Measurements from ENCODE around the gene CDX1.

The CDX1 gene

DNA sequence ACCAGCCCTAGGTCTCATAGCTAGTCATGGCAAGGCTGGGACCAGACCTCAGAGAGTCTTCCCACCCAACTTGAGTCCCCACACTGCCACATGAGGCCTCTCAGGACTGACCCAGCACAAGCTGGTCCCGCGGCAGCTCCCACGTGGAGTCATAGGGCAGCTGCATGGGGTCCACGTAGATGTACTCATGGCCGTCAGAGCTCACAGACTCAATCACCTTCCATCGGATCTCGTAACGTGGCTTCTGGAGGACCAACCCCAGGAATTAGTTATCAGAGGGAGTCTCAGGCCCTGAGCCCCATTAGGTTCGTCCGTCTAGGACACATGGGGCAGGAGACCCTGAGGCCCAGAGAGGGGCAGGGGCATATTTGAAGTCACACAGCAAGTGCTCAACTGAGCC lies 41.2 kb upstream of the CDX1 start:
- H3K36me3 ChIP-seq (ENCODE audit: control insufficient read depth in 4 of 4, insufficient read depth in 4 of 4, low read length in 3 of 4), result no peaks in the 10 kb centered on the region
- ChIA-PET CTCF (interaction anchor here (0.6 to 8.9 kb wide), 8 partner anchors 10 to 120 kb away, joined by 3 to 104 read pairs (median 4); no protein-coding TSS in a partner anchor), POLR2A (no interaction called here)
- H3K27me3 ChIP-seq (replicated peaks in 2 of 5; ENCODE audit: control insufficient read depth in 4 of 5, insufficient read depth in 5 of 5, low read length in 4 of 5), result no peaks in the 10 kb centered on the region
- no peak overlapping the region for H3K4me3 ChIP-seq (ENCODE audit: control insufficient read depth in 1 of 7, extremely low read depth in 1 of 7, insufficient read depth in 4 of 7, low read depth in 2 of 7, low read length in 6 of 7)
- 96% methylated on average over 10 of the region's 10 CpGs for WGBS (ENCODE audit: insufficient coverage)
- DNase-seq, result no peak
- no peak overlapping the region for H3K27ac ChIP-seq (ENCODE audit: insufficient read depth in 1 of 2, low read depth in 1 of 2, low read length in 2 of 2, poor library complexity in 1 of 2, severe bottlenecking in 2 of 2)
- H3K4me1 ChIP-seq (ENCODE audit: control extremely low read depth in 1 of 4, control insufficient read depth in 4 of 4, insufficient read depth in 4 of 4, low read length in 3 of 4), result peaks cover 0 to 15% (median 13%) of the 10 kb centered on the region in 4 experiments
- no peaks in the 10 kb centered on the region for H3K9me3 ChIP-seq (ENCODE audit: control extremely low read depth in 1 of 5, control insufficient read depth in 4 of 5, insufficient read depth in 2 of 5, low read depth in 1 of 5, low read length in 4 of 5)

DNA sequence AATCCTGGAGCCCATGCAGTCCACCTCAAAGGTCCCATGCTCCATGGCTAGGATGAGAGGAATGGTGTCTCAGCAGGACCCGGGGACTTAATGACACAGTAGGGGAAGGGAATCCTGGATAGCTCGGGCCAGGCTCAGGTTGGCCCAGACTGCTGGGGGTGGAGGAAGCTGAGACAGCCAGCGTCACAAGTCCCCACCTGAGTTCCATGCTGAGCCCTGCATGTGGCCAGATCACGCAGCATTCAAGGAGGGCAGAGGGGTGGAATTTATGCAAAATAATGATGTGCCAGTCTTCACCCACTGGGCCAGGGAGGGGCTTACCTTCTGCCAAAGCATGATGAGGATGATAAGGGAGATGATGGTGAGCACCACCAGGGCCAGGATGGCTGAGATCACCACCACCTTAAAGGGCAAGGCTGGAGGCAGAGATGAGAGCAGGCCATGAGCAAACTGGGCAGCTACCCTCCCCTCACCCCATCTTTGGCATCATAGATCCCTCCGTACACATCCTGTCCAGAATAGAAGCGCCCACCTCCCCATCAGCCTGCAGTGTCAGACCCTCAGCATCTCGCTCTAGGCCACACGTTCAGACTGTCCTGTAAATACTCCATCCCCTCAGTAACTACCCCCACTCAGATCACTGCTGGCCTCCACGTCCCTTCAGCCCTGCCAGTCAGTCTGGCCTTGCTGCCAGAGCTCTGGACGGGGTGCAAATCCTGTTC lies 40.2 kb upstream of the CDX1 start:
- ChIA-PET POLR2A (no interaction called here), CTCF (interaction anchor here (0.9 to 8.9 kb wide), 9 partner anchors 10 to 139 kb away, joined by 3 to 104 read pairs (median 5); no protein-coding TSS in a partner anchor)
- WGBS (ENCODE audit: insufficient coverage), result 98% methylated on average over 10 of the region's 10 CpGs
- Histone ChIP-seq H3K9me3 (ENCODE audit: control extremely low read depth in 1 of 5, control insufficient read depth in 4 of 5, insufficient read depth in 2 of 5, low read depth in 1 of 5, low read length in 4 of 5) (no peaks in the 10 kb centered on the region), H3K27me3 (replicated peaks in 2 of 5; ENCODE audit: control insufficient read depth in 4 of 5, insufficient read depth in 5 of 5, low read length in 4 of 5) (no peaks in the 10 kb centered on the region), H3K4me3 (ENCODE audit: control insufficient read depth in 1 of 7, extremely low read depth in 1 of 7, insufficient read depth in 4 of 7, low read depth in 2 of 7, low read length in 6 of 7) (no peak overlapping the region), H3K4me1 (ENCODE audit: control extremely low read depth in 1 of 4, control insufficient read depth in 4 of 4, insufficient read depth in 4 of 4, low read length in 3 of 4) (peaks cover 0 to 15% (median 13%) of the 10 kb centered on the region in 4 experiments), H3K36me3 (ENCODE audit: control insufficient read depth in 4 of 4, insufficient read depth in 4 of 4, low read length in 3 of 4) (no peaks in the 10 kb centered on the region), H3K27ac (ENCODE audit: insufficient read depth in 1 of 2, low read depth in 1 of 2, low read length in 2 of 2, poor library complexity in 1 of 2, severe bottlenecking in 2 of 2) (no peak overlapping the region)
- DNase-seq, result no peak

- Histone ChIP-seq H3K36me3 (ENCODE audit: control insufficient read depth in 4 of 4, insufficient read depth in 4 of 4, low read length in 3 of 4) (no peaks in the 10 kb centered on the region), H3K27ac (ENCODE audit: insufficient read depth in 1 of 2, low read depth in 1 of 2, low read length in 2 of 2, poor library complexity in 1 of 2, severe bottlenecking in 2 of 2) (no peak overlapping the region), H3K4me1 (ENCODE audit: control extremely low read depth in 1 of 4, control insufficient read depth in 4 of 4, insufficient read depth in 4 of 4, low read length in 3 of 4) (peaks cover 0 to 19% (median 17%) of the 10 kb centered on the region in 4 experiments), H3K4me3 (ENCODE audit: control insufficient read depth in 1 of 7, extremely low read depth in 1 of 7, insufficient read depth in 4 of 7, low read depth in 2 of 7, low read length in 6 of 7) (no peak overlapping the region), H3K27me3 (replicated peaks in 2 of 5; ENCODE audit: control insufficient read depth in 4 of 5, insufficient read depth in 5 of 5, low read length in 4 of 5) (no peaks in the 10 kb centered on the region), H3K9me3 (ENCODE audit: control extremely low read depth in 1 of 5, control insufficient read depth in 4 of 5, insufficient read depth in 2 of 5, low read depth in 1 of 5, low read length in 4 of 5) (no peaks in the 10 kb centered on the region)
- CTCF ChIA-PET, result interaction anchor here (0.9 to 8.9 kb wide), 8 partner anchors 9 to 139 kb away, joined by 3 to 104 read pairs (median 5); no protein-coding TSS in a partner anchor
- POLR2A ChIA-PET, result no interaction called here
- no peak for DNase-seq
- WGBS (ENCODE audit: insufficient coverage), result 93% methylated on average over 5 of the region's 6 CpGs
These were observed 39.7 kb upstream of the CDX1 start for GRCh38 chr5:150126921-150127265.

- Histone ChIP-seq H3K9me3 (ENCODE audit: control extremely low read depth in 1 of 5, control insufficient read depth in 4 of 5, insufficient read depth in 2 of 5, low read depth in 1 of 5, low read length in 4 of 5) (no peaks in the 10 kb centered on the region), H3K27me3 (replicated peaks in 2 of 5; ENCODE audit: control insufficient read depth in 4 of 5, insufficient read depth in 5 of 5, low read length in 4 of 5) (no peaks in the 10 kb centered on the region), H3K27ac (ENCODE audit: insufficient read depth in 1 of 2, low read depth in 1 of 2, low read length in 2 of 2, poor library complexity in 1 of 2, severe bottlenecking in 2 of 2) (no peak overlapping the region), H3K4me1 (ENCODE audit: control extremely low read depth in 1 of 4, control insufficient read depth in 4 of 4, insufficient read depth in 4 of 4, low read length in 3 of 4) (peaks cover 0 to 20% (median 14%) of the 10 kb centered on the region in 4 experiments), H3K4me3 (ENCODE audit: control insufficient read depth in 1 of 7, extremely low read depth in 1 of 7, insufficient read depth in 4 of 7, low read depth in 2 of 7, low read length in 6 of 7) (no peak overlapping the region), H3K36me3 (ENCODE audit: control insufficient read depth in 4 of 4, insufficient read depth in 4 of 4, low read length in 3 of 4) (no peaks in the 10 kb centered on the region)
- CTCF ChIA-PET, result interaction anchor here (1.5 to 8.9 kb wide), 8 partner anchors 11 to 311 kb away, joined by 3 to 104 read pairs (median 6); no protein-coding TSS in a partner anchor
- DNase-seq, result no peak
- 93% methylated on average over 7 of the region's 8 CpGs for WGBS (ENCODE audit: insufficient coverage)
- POLR2A ChIA-PET, result no interaction called here
These were observed 37.1 kb upstream of the CDX1 start for GRCh38 chr5:150129454-150129812.

- peaks cover 0 to 19% (median 12%) of the 10 kb centered on the region in 4 experiments for H3K4me1 ChIP-seq (ENCODE audit: control extremely low read depth in 1 of 4, control insufficient read depth in 4 of 4, insufficient read depth in 4 of 4, low read length in 3 of 4)
- POLR2A ChIA-PET, result interaction anchor here (1.0 kb wide), 1 partner anchor 88 kb away, joined by 5 read pairs; no protein-coding TSS in a partner anchor
- H3K36me3 ChIP-seq (ENCODE audit: control insufficient read depth in 4 of 4, insufficient read depth in 4 of 4, low read length in 3 of 4), result no peaks in the 10 kb centered on the region
- CTCF ChIA-PET, result interaction anchor here (0.6 to 8.9 kb wide), 17 partner anchors 9 to 310 kb away, joined by 3 to 104 read pairs (median 4); no protein-coding TSS in a partner anchor
- H3K9me3 ChIP-seq (ENCODE audit: control extremely low read depth in 1 of 5, control insufficient read depth in 4 of 5, insufficient read depth in 2 of 5, low read depth in 1 of 5, low read length in 4 of 5), result no peaks in the 10 kb centered on the region
- H3K27me3 ChIP-seq (replicated peaks in 2 of 5; ENCODE audit: control insufficient read depth in 4 of 5, insufficient read depth in 5 of 5, low read length in 4 of 5), result no peaks in the 10 kb centered on the region
- WGBS (ENCODE audit: insufficient coverage), result 61% methylated on average over 24 of the region's 25 CpGs
- H3K4me3 ChIP-seq (ENCODE audit: control insufficient read depth in 1 of 7, extremely low read depth in 1 of 7, insufficient read depth in 4 of 7, low read depth in 2 of 7, low read length in 6 of 7), result no peak overlapping the region
- DNase-seq, result peak; percentile 57 to 70 (median 59)
- no peak overlapping the region for H3K27ac ChIP-seq (ENCODE audit: insufficient read depth in 1 of 2, low read depth in 1 of 2, low read length in 2 of 2, poor library complexity in 1 of 2, severe bottlenecking in 2 of 2)
These were observed 36.6 kb upstream of the CDX1 start for GRCh38 chr5:150129813-150130492.

DNA sequence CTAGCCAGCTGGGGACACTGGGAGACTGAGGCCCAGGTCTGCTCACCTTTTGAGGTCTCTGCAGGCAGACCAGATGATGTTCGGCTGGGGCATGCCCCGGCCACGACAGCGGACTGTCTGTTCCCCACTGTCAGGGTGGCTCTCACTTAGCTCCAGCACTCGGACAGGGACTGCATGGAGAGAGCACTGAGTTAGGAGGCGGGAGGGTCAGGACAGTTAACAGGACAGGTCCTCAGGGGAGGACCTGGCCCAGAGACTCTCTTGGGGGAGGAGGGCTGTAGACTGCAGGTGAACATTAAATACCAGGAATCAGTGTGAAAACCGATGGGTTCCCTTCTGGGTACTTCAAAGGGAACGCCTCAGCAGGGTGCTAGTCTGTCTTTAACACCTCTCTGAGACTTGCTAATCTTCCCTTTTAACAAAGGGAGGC lies 36.1 kb upstream of the CDX1 start:
- H3K4me1 ChIP-seq (ENCODE audit: control extremely low read depth in 1 of 4, control insufficient read depth in 4 of 4, insufficient read depth in 4 of 4, low read length in 3 of 4), result peaks cover 0 to 19% (median 12%) of the 10 kb centered on the region in 4 experiments
- H3K9me3 ChIP-seq (ENCODE audit: control extremely low read depth in 1 of 5, control insufficient read depth in 4 of 5, insufficient read depth in 2 of 5, low read depth in 1 of 5, low read length in 4 of 5), result no peaks in the 10 kb centered on the region
- POLR2A ChIA-PET, result interaction anchor here (1.0 kb wide), 1 partner anchor 88 kb away, joined by 5 read pairs; no protein-coding TSS in a partner anchor
- no peak for DNase-seq
- no peak overlapping the region for H3K4me3 ChIP-seq (ENCODE audit: control insufficient read depth in 1 of 7, extremely low read depth in 1 of 7, insufficient read depth in 4 of 7, low read depth in 2 of 7, low read length in 6 of 7)
- CTCF ChIA-PET, result interaction anchor here (0.6 to 8.9 kb wide), 18 partner anchors 9 to 289 kb away, joined by 3 to 104 read pairs (median 4); no protein-coding TSS in a partner anchor
- no peaks in the 10 kb centered on the region for H3K36me3 ChIP-seq (ENCODE audit: control insufficient read depth in 4 of 4, insufficient read depth in 4 of 4, low read length in 3 of 4)
- 89% methylated on average over 8 of the region's 8 CpGs for WGBS (ENCODE audit: insufficient coverage)
- H3K27me3 ChIP-seq (replicated peaks in 2 of 5; ENCODE audit: control insufficient read depth in 4 of 5, insufficient read depth in 5 of 5, low read length in 4 of 5), result no peaks in the 10 kb centered on the region
- H3K27ac ChIP-seq (ENCODE audit: insufficient read depth in 1 of 2, low read depth in 1 of 2, low read length in 2 of 2, poor library complexity in 1 of 2, severe bottlenecking in 2 of 2), result no peak overlapping the region

- Histone ChIP-seq H3K9me3 (ENCODE audit: control extremely low read depth in 1 of 5, control insufficient read depth in 4 of 5, insufficient read depth in 2 of 5, low read depth in 1 of 5, low read length in 4 of 5) (no peaks in the 10 kb centered on the region), H3K4me1 (ENCODE audit: control extremely low read depth in 1 of 4, control insufficient read depth in 4 of 4, insufficient read depth in 4 of 4, low read length in 3 of 4) (peaks cover 0 to 19% (median 12%) of the 10 kb centered on the region in 4 experiments), H3K27me3 (replicated peaks in 2 of 5; ENCODE audit: control insufficient read depth in 4 of 5, insufficient read depth in 5 of 5, low read length in 4 of 5) (no peaks in the 10 kb centered on the region), H3K27ac (ENCODE audit: insufficient read depth in 1 of 2, low read depth in 1 of 2, low read length in 2 of 2, poor library complexity in 1 of 2, severe bottlenecking in 2 of 2) (no peak overlapping the region), H3K4me3 (ENCODE audit: control insufficient read depth in 1 of 7, extremely low read depth in 1 of 7, insufficient read depth in 4 of 7, low read depth in 2 of 7, low read length in 6 of 7) (no peak overlapping the region), H3K36me3 (ENCODE audit: control insufficient read depth in 4 of 4, insufficient read depth in 4 of 4, low read length in 3 of 4) (no peaks in the 10 kb centered on the region)
- no peak for DNase-seq
- ChIA-PET POLR2A (no interaction called here), CTCF (interaction anchor here (0.8 to 8.9 kb wide), 12 partner anchors 9 to 290 kb away, joined by 3 to 104 read pairs (median 3); partner anchors contain the start of gene CSF1R)
- no CpG with 5 or more reads among the region's 4 CpGs for whole genome bisulfite sequencing (ENCODE audit: insufficient coverage)
These were observed 35.1 kb upstream of the CDX1 start for GRCh38 chr5:150131461-150131860.

Data from common myeloid progenitor, CD34-positive (primary cell).